ENCODE data around the gene GIGYF2. TPM values are rescaled to one million over a fixed set of nuclear protein-coding genes. Genes with fewer than 3 reads are reported as not detected.

GIGYF2 gene
- total and polyA plus RNA-seq, 2 of the 13 experiments (the other 11 are each of a cell fraction or from before 2014, with no cell fraction given) = 44.9 to 73.5 TPM

DNA sequence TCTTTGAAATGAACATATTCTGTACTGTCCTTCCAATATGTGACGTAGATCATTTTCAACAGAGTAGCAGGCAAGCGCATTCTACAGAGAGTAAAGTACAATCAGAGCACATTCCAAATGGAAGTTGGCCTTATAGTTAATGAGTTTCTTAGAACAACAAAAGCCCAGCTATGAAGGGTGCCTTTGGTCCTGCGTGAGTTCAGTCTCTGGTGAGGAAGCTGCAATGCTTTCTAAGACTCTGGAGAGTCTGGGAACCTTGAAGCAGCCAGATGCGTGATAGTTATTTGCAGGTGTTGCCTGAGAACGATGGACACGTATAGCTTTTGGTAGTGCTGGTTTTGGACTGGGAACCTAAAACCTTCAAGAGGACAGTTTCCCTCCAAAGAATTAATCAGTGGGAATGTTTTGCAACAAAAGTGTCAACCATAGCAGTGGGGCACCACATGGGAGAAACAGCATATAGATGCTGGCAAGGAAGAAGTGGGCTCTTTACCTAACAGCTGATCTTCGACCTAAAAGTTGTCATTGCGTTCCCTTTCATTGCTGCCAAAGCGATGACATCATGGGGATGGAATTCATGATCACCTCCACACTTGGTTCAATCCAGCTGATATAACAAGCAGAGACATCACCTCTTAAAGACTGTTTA lies 163.6 kb downstream of the GIGYF2 start (continued):
- TF ChIP-seq, protein P1, sequence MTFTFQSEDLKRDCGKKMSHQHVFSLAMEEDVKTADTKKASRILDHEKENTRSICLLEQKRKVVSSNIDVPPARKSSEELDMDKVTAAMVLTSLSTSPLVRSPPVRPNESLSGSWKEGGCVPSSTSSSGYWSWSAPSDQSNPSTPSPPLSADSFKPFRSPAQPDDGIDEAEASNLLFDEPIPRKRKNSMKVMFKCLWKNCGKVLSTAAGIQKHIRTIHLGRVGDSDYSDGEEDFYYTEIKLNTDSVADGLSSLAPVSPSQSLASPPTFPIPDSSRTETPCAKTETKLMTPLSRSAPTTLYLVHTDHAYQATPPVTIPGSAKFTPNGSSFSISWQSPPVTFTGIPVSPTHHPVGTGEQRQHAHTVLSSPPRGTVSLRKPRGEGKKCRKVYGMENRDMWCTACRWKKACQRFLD (CRISPR knock-in tag; IDR thresholded peaks at IDR 0.05; ENCODE audit: borderline replicate concordance) = no peak
- no peak for TF ChIP-seq SAFB2 (CRISPR knock-in tag; IDR thresholded peaks at IDR 0.05; ENCODE audit: borderline replicate concordance, low read depth)
- peak; percentile 26; the same call in 1 of the 2 replicates for TF ChIP-seq STAG1 (CRISPR knock-in tag; IDR thresholded peaks at IDR 0.05)
- TF ChIP-seq CTCF (CRISPR knock-in tag; IDR thresholded peaks at IDR 0.05) = no peak
- TF ChIP-seq, protein P2, sequence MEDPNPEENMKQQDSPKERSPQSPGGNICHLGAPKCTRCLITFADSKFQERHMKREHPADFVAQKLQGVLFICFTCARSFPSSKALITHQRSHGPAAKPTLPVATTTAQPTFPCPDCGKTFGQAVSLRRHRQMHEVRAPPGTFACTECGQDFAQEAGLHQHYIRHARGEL (CRISPR knock-in tag; IDR thresholded peaks at IDR 0.05) = no peak
- TF ChIP-seq SNAPC4 (CRISPR knock-in tag; IDR thresholded peaks at IDR 0.05) = no peak
- peak; percentile 52; the same call in 1 of the 2 replicates for TF ChIP-seq SMAD9 (CRISPR knock-in tag; IDR thresholded peaks at IDR 0.05)
- TF ChIP-seq IRF9 (CRISPR knock-in tag; IDR thresholded peaks at IDR 0.05; ENCODE audit: borderline replicate concordance) = 0 out of 2 replicates have a peak, but pooled peaks have one; percentile 46
- no peak for TF ChIP-seq HDAC6 (IDR thresholded peaks at IDR 0.05; ENCODE audit: low read depth, low read length)
- no peak for TF ChIP-seq AGO1 (IDR thresholded peaks at IDR 0.05; ENCODE audit: low read depth, low read length, poor library complexity, severe bottlenecking)
- TF ChIP-seq, protein P3, sequence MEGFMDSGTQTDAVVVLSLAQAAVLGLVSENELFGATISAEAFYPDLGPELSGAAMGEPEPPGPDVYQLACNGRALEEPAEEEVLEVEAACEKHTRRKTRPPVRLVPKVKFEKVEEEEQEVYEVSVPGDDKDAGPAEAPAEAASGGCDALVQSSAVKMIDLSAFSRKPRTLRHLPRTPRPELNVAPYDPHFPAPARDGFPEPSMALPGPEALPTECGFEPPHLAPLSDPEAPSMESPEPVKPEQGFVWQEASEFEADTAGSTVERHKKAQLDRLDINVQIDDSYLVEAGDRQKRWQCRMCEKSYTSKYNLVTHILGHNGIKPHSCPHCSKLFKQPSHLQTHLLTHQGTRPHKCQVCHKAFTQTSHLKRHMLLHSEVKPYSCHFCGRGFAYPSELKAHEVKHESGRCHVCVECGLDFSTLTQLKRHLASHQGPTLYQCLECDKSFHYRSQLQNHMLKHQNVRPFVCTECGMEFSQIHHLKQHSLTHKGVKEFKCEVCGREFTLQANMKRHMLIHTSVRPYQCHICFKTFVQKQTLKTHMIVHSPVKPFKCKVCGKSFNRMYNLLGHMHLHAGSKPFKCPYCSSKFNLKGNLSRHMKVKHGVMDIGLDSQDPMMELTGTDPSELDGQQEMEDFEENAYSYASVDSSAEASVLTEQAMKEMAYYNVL (CRISPR knock-in tag; IDR thresholded peaks at IDR 0.05; ENCODE audit: borderline replicate concordance) = no peak
- no peak for TF ChIP-seq CENPX (CRISPR knock-in tag; IDR thresholded peaks at IDR 0.05)
- TF ChIP-seq ZNF639 (CRISPR knock-in tag; conservative IDR thresholded peaks at IDR 0.05) = no peak
- TF ChIP-seq ZNF556 (CRISPR knock-in tag; IDR thresholded peaks at IDR 0.05; ENCODE audit: borderline replicate concordance) = peak; percentile 85; the same call in 1 of the 2 replicates
